IMR-90 (cell line): ENCODE results near the gene TTC39B. TPM values are rescaled to one million over a fixed set of nuclear protein-coding genes. Genes with fewer than 3 reads are reported as not detected.

ENCODE experiments used
- ATAC-seq: fragments of 200-7000 bp; cut with Tn5 transposase; 2 replicates; pipeline ENCODE4 v1.9.1; 2020; ENCODE audit warnings: low read depth, mild to moderate bottlenecking, moderate library complexity
- BruUV-seq: library from RNA; stranded (reverse); fragments of 400-500 nt; replicated peaks from 2 replicates; lab custom pipeline; 2021; lab: Mats Ljungman, UMichigan
- CTCF ChIA-PET: fragments of 300-600 bp; formaldehyde crosslinking; extraction: SDS; loops from one replicate; lab custom pipeline; 2021; ENCODE audit warnings: antibody characterized with exemption; lab: Yijun Ruan, JAX
- POLR2A ChIA-PET: fragments of 300-600 bp; sonication (Branson Sonifier 250); formaldehyde crosslinking; loops from one replicate; lab custom pipeline; 2022; ENCODE audit warnings: antibody characterized with exemption; ENCODE audit not compliant: unreplicated experiment; lab: Charles Lee
- DNase-seq: peaks from one replicate; pipeline ENCODE4 v3.0.0; 2013
- H2AFZ ChIP-seq: replicated peaks from 2 replicates; pipeline ENCODE3; 2013; ENCODE audit warnings: low read length, mild to moderate bottlenecking; ENCODE audit not compliant: poor library complexity
- H2AK5ac ChIP-seq: 2 replicates; pipeline ENCODE4 v1.6.1; 2013; ENCODE audit warnings: low read depth, low read length, inconsistent platforms
- H2AK9ac ChIP-seq: replicated peaks from 2 replicates; pipeline ENCODE3; 2013; ENCODE audit warnings: mild to moderate bottlenecking, low read depth, low read length, moderate library complexity; ENCODE audit not compliant: poor library complexity
- H2BK120ac ChIP-seq: 2 replicates; pipeline ENCODE4 v1.6.1; 2013; ENCODE audit warnings: low read depth, low read length, inconsistent platforms
- H2BK15ac ChIP-seq: 3 replicates; pipeline ENCODE4 v1.6.1; 2013; ENCODE audit warnings: low read depth, low read length, inconsistent platforms
- H2BK20ac ChIP-seq: 2 replicates; pipeline ENCODE4 v1.6.1; 2013; ENCODE audit warnings: low read depth, mild to moderate bottlenecking, inconsistent platforms, low read length, moderate library complexity
- H2BK5ac ChIP-seq: 2 replicates; pipeline ENCODE4 v1.6.1; 2013; ENCODE audit warnings: mild to moderate bottlenecking, low read depth, low read length, inconsistent platforms; ENCODE audit not compliant: poor library complexity, severe bottlenecking
- H3K14ac ChIP-seq: replicated peaks from 2 replicates; pipeline ENCODE4 v1.6.1; 2013; ENCODE audit warnings: low read depth, low read length, inconsistent platforms
- H3K18ac ChIP-seq: 2 replicates; pipeline ENCODE4 v1.6.1; 2013; ENCODE audit warnings: low read depth, low read length, control low read depth
- H3K23ac ChIP-seq: 2 replicates; pipeline ENCODE4 v1.6.1; 2013; ENCODE audit warnings: low read depth, low read length, inconsistent platforms
- H3K27ac ChIP-seq: 2 replicates; pipeline ENCODE4 v1.5.1; 2013; ENCODE audit warnings: mild to moderate bottlenecking, control low read depth, low read length; ENCODE audit not compliant: insufficient read depth
- H3K27me3 ChIP-seq: 2 replicates; pipeline ENCODE4 v1.6.1; 2013; ENCODE audit warnings: low read length; ENCODE audit not compliant: control insufficient read depth, insufficient read depth
- H3K36me3 ChIP-seq: 2 replicates; pipeline ENCODE4 v1.6.1; 2013; ENCODE audit warnings: low read length, mixed read lengths; ENCODE audit not compliant: control insufficient read depth, insufficient read depth
- H3K4ac ChIP-seq: 2 replicates; pipeline ENCODE4 v1.6.1; 2013; ENCODE audit warnings: low read depth, low read length, inconsistent platforms
- H3K4me1 ChIP-seq: 2 replicates; pipeline ENCODE4 v1.6.1; 2013; ENCODE audit warnings: low read length, mixed read lengths; ENCODE audit not compliant: control insufficient read depth, insufficient read depth
- H3K4me2 ChIP-seq: 2 replicates; pipeline ENCODE4 v1.6.1; 2013; ENCODE audit warnings: low read depth, mild to moderate bottlenecking, control low read depth, low read length, moderate library complexity
- H3K4me3 ChIP-seq: 2 replicates; pipeline ENCODE4 v1.5.1; 2013; ENCODE audit warnings: low read depth, mild to moderate bottlenecking, control low read depth, low read length, moderate library complexity; ENCODE audit not compliant: insufficient read depth
- H3K56ac ChIP-seq: 2 replicates; pipeline ENCODE4 v1.6.1; 2013; ENCODE audit warnings: low read length, inconsistent platforms; ENCODE audit not compliant: insufficient read depth; ENCODE audit errors: extremely low read depth
- H3K79me1 ChIP-seq, 2 experiments: 2 replicates each; pipeline ENCODE4 v1.6.1; 2013; ENCODE audit warnings: low read length in 2 of 2, inconsistent platforms in 1 of 2, low read depth in 1 of 2
- H3K9ac ChIP-seq: 2 replicates; pipeline ENCODE4 v1.6.1; 2013; ENCODE audit warnings: low read depth, low read length, control low read depth
- H3K9me1 ChIP-seq: 2 replicates; pipeline ENCODE4 v1.6.1; 2013; ENCODE audit warnings: low read length, inconsistent platforms; ENCODE audit not compliant: insufficient read depth
- H3K9me3 ChIP-seq: 2 replicates; pipeline ENCODE4 v1.6.1; 2013; ENCODE audit warnings: low read length; ENCODE audit not compliant: control insufficient read depth, insufficient read depth
- H4K20me1 ChIP-seq: 2 replicates; pipeline ENCODE4 v1.6.1; 2013; ENCODE audit warnings: low read length, inconsistent platforms; ENCODE audit not compliant: insufficient read depth
- H4K5ac ChIP-seq: 2 replicates; pipeline ENCODE4 v1.6.1; 2013; ENCODE audit warnings: mild to moderate bottlenecking, low read depth, low read length, control low read depth
- H4K8ac ChIP-seq, 2 experiments: 2 replicates each; pipeline ENCODE4 v1.6.1; 2013; ENCODE audit warnings: low read depth in 2 of 2, low read length in 2 of 2, control low read depth in 1 of 2, inconsistent platforms in 1 of 2
- H4K91ac ChIP-seq: 2 replicates; pipeline ENCODE4 v1.6.1; 2013; ENCODE audit warnings: low read depth, low read length, inconsistent platforms; ENCODE audit not compliant: insufficient read depth
- BHLHE40 ChIP-seq: fragments of 150-350 bp; IDR thresholded peaks from 2 replicates; pipeline ENCODE4 v1.6.1; 2016; ENCODE audit warnings: mild to moderate bottlenecking, low read depth, low read length
- CEBPB ChIP-seq: IDR thresholded peaks from 2 replicates; pipeline ENCODE4 v1.6.1; 2012; ENCODE audit warnings: low read depth, low read length, improper control_type of control experiment
- CHD1 ChIP-seq: IDR thresholded peaks from 2 replicates; pipeline ENCODE4 v1.6.1; 2012; ENCODE audit warnings: low read depth, low read length, improper control_type of control experiment
- FOS ChIP-seq: fragments of 150-350 bp; IDR thresholded peaks from 2 replicates; pipeline ENCODE4 v1.6.1; 2016; ENCODE audit warnings: low read depth, low read length
- MAFK ChIP-seq: IDR thresholded peaks from 2 replicates; pipeline ENCODE4 v1.6.1; 2012; ENCODE audit warnings: low read depth, low read length, improper control_type of control experiment
- MAZ ChIP-seq: IDR thresholded peaks from 2 replicates; pipeline ENCODE4 v1.6.1; 2012; ENCODE audit warnings: low read depth, mild to moderate bottlenecking, low read length, improper control_type of control experiment, moderate library complexity, borderline replicate concordance
- MXI1 ChIP-seq: IDR thresholded peaks from 2 replicates; pipeline ENCODE4 v1.6.1; 2012; ENCODE audit warnings: low read depth, mild to moderate bottlenecking, low read length, moderate library complexity, borderline replicate concordance
- NFE2L2 ChIP-seq: fragments of 150-350 bp; IDR thresholded peaks from 2 replicates; pipeline ENCODE4 v1.6.1; 2016; ENCODE audit warnings: low read depth, mild to moderate bottlenecking, low read length
- POLR2A ChIP-seq: IDR thresholded peaks from 2 replicates; pipeline ENCODE4 v1.6.1; 2012; ENCODE audit warnings: mild to moderate bottlenecking, low read depth, low read length
- RAD21 ChIP-seq: IDR thresholded peaks from 2 replicates; pipeline ENCODE4 v1.6.1; 2012; ENCODE audit warnings: low read length, improper control_type of control experiment
- RCOR1 ChIP-seq: IDR thresholded peaks from 2 replicates; pipeline ENCODE4 v1.6.1; 2012; ENCODE audit warnings: mild to moderate bottlenecking, low read length, improper control_type of control experiment; ENCODE audit not compliant: insufficient replicate concordance
- RFX5 ChIP-seq: IDR thresholded peaks from 2 replicates; pipeline ENCODE4 v1.8.0; 2012; ENCODE audit warnings: low read depth, mild to moderate bottlenecking, low read length, moderate library complexity
- SMC3 ChIP-seq: fragments of 150-350 bp; IDR thresholded peaks from 2 replicates; pipeline ENCODE4 v1.6.1; 2016; ENCODE audit warnings: low read depth, mild to moderate bottlenecking, antibody characterized with exemption, low read length, moderate library complexity
- USF2 ChIP-seq: fragments of 150-350 bp; IDR thresholded peaks from 2 replicates; pipeline ENCODE4 v1.6.1; 2017; ENCODE audit warnings: mild to moderate bottlenecking, antibody characterized with exemption, low read length, low read depth
- WGBS, 2 experiments: methylation state at CpG; one replicate each; pipeline versions ENCODE4 v1.1.5 to v1.1.7; 2013; ENCODE audit warnings: missing lambda C conversion rate in 2 of 2; ENCODE audit not compliant: insufficient read length in 1 of 2; ENCODE audit errors: extremely low coverage in 2 of 2; 5-methylcytosine and 5-hydroxymethylcytosine counted together
- dilution Hi-C: fragments of 300-500 bp; cut with HindIII; formaldehyde crosslinking; loops from one replicate; pipeline ENCODE4 v1.14.3; 2018; ENCODE audit warnings: low sequenced_read_pairs; ENCODE audit not compliant: unreplicated experiment
- in situ Hi-C: fragments of 300-500 bp; cut with MboI; formaldehyde crosslinking; loops from 3 replicates; pipeline ENCODE4 v1.14.3; 2019; ENCODE audit warnings: low sequenced_read_pairs, inconsistent platforms, mixed read lengths
- intact Hi-C: fragments of 100-400 bp; cut with micrococcal nuclease; formaldehyde crosslinking; loops from 2 replicates; pipeline ENCODE4 v1.10.0; 2022
- polyA plus RNA-seq, 3 experiments: library from polyadenylated mRNA; depleted of rRNA; stranded (reverse); fragments of >200 nt; gene quantifications; 2 replicates each; pipeline ENCODE4 v1.2.3, GENCODE V29; 2012; ENCODE audit warnings: low replicate concordance in 1 of 3
- total RNA-seq: library from RNA; depleted of rRNA; stranded (reverse); fragments of >200 nt; gene quantifications from 2 replicates; pipeline ENCODE4 v1.2.3, GENCODE V29; 2012
- TF ChIP-seq, protein P1 (sequence below): conservative IDR thresholded peaks from 2 replicates; pipeline ENCODE4 v1.5.1; 2012; ENCODE audit warnings: mild to moderate bottlenecking, low read depth, low read length, improper control_type of control experiment
- TF ChIP-seq, protein P2 (sequence below): fragments of 150-350 bp; IDR thresholded peaks from 2 replicates; pipeline ENCODE4 v1.6.1; 2016; ENCODE audit warnings: low read depth, mild to moderate bottlenecking, low read length, moderate library complexity, borderline replicate concordance

Gene TTC39B
- total and polyA plus RNA-seq, 2 of the 4 experiments (the other 2 are of a cell fraction) = 2.5 to 12.2 TPM

- in situ Hi-C loops = no loop called here
- H3K23ac ChIP-seq = no peak overlapping the region
These were observed 32.6 kb downstream of the TTC39B start for GRCh38 chr9:15274425-15274824.

More at GRCh38 chr9:15274425-15274824, 32.6 kb downstream of the TTC39B start:
- intact Hi-C loops (no loop called here), dilution Hi-C loops (no loop called here)
- BruUV-seq = no TSS peak
- WGBS, 2 experiments = no CpG with 5 or more reads among the region's 1 CpG
- Histone ChIP-seq H3K4me2 (no peak overlapping the region), H2AK5ac (no peak overlapping the region), H2AFZ (no peak overlapping the region), H3K4ac (no peak overlapping the region), H2BK120ac (no peak overlapping the region), H3K56ac (no peak overlapping the region), H3K27me3 (no peaks in the 10 kb centered on the region), H3K14ac (no peak overlapping the region), H4K91ac (no peak overlapping the region), H3K18ac (no peak overlapping the region), H2AK9ac (no peak overlapping the region), H3K4me1 (no peaks in the 10 kb centered on the region), H2BK20ac (no peak overlapping the region), H4K8ac (no peak overlapping the region), H3K36me3 (peaks cover 2% of the 10 kb centered on the region; the same call in 1 of the 2 replicates), H3K9me3 (no peaks in the 10 kb centered on the region), H2BK15ac (no peak overlapping the region), H2BK5ac (no peak overlapping the region), H3K9ac (no peak overlapping the region), H4K20me1 (peaks cover 8% of the 10 kb centered on the region; the same call in 1 of the 2 replicates), H4K5ac (no peak overlapping the region), H3K9me1 (peaks cover 10% of the 10 kb centered on the region), H3K79me1 (peaks cover 27 to 37% of the 10 kb centered on the region in 2 experiments), H3K27ac (no peak overlapping the region), H3K4me3 (no peak overlapping the region)
- ChIA-PET CTCF (no interaction called here), POLR2A (no interaction called here)
- DNase-seq (no peak), ATAC-seq (no peak)
- no peak for TF ChIP-seq MAZ
- no peak for TF ChIP-seq RAD21
- no peak for TF ChIP-seq MAFK
- TF ChIP-seq RFX5 = no peak
- no peak for TF ChIP-seq BHLHE40
- TF ChIP-seq, protein P1, sequence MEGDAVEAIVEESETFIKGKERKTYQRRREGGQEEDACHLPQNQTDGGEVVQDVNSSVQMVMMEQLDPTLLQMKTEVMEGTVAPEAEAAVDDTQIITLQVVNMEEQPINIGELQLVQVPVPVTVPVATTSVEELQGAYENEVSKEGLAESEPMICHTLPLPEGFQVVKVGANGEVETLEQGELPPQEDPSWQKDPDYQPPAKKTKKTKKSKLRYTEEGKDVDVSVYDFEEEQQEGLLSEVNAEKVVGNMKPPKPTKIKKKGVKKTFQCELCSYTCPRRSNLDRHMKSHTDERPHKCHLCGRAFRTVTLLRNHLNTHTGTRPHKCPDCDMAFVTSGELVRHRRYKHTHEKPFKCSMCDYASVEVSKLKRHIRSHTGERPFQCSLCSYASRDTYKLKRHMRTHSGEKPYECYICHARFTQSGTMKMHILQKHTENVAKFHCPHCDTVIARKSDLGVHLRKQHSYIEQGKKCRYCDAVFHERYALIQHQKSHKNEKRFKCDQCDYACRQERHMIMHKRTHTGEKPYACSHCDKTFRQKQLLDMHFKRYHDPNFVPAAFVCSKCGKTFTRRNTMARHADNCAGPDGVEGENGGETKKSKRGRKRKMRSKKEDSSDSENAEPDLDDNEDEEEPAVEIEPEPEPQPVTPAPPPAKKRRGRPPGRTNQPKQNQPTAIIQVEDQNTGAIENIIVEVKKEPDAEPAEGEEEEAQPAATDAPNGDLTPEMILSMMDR = no peak
- no peak for TF ChIP-seq CHD1
- no peak for TF ChIP-seq POLR2A
- no peak for TF ChIP-seq CEBPB
- no peak for TF ChIP-seq SMC3
- no peak for TF ChIP-seq RCOR1
- TF ChIP-seq, protein P2, sequence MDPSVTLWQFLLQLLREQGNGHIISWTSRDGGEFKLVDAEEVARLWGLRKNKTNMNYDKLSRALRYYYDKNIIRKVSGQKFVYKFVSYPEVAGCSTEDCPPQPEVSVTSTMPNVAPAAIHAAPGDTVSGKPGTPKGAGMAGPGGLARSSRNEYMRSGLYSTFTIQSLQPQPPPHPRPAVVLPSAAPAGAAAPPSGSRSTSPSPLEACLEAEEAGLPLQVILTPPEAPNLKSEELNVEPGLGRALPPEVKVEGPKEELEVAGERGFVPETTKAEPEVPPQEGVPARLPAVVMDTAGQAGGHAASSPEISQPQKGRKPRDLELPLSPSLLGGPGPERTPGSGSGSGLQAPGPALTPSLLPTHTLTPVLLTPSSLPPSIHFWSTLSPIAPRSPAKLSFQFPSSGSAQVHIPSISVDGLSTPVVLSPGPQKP = no peak
- no peak for TF ChIP-seq USF2
- TF ChIP-seq NFE2L2 = no peak
- no peak for TF ChIP-seq FOS
- no peak for TF ChIP-seq MXI1
